Activated naive CD4-positive, alpha-beta T cell treated with anti-CD3 and anti-CD28 coated beads, Interleukin-2, amount 50 U/mL, for 24 hours (primary cell): ENCODE data around the gene CFAP97D1.
"Not testable (repeated sequence)": the region's sequence is repeated elsewhere in the genome, so short reads cannot be mapped to it uniquely, and the experiment has no call there.

Experiments
- H3K27ac Mint-ChIP-seq: one replicate; pipeline ENCODE4 v1.8.0; 2021; ENCODE audit warnings: mild to moderate bottlenecking, mixed read lengths
- H3K27me3 Mint-ChIP-seq: one replicate; pipeline ENCODE4 v1.8.0; 2021; ENCODE audit warnings: mixed read lengths
- H3K36me3 Mint-ChIP-seq: one replicate; pipeline ENCODE4 v1.8.0; 2021; ENCODE audit warnings: mixed read lengths
- H3K4me1 Mint-ChIP-seq: one replicate; pipeline ENCODE4 v1.8.0; 2021; ENCODE audit warnings: mixed read lengths
- H3K4me3 Mint-ChIP-seq: one replicate; pipeline ENCODE4 v1.8.0; 2021; ENCODE audit warnings: mild to moderate bottlenecking, mixed read lengths
- H3K9me3 Mint-ChIP-seq: one replicate; pipeline ENCODE4 v1.8.0; 2021; ENCODE audit warnings: mixed read lengths

The CFAP97D1 gene

DNA sequence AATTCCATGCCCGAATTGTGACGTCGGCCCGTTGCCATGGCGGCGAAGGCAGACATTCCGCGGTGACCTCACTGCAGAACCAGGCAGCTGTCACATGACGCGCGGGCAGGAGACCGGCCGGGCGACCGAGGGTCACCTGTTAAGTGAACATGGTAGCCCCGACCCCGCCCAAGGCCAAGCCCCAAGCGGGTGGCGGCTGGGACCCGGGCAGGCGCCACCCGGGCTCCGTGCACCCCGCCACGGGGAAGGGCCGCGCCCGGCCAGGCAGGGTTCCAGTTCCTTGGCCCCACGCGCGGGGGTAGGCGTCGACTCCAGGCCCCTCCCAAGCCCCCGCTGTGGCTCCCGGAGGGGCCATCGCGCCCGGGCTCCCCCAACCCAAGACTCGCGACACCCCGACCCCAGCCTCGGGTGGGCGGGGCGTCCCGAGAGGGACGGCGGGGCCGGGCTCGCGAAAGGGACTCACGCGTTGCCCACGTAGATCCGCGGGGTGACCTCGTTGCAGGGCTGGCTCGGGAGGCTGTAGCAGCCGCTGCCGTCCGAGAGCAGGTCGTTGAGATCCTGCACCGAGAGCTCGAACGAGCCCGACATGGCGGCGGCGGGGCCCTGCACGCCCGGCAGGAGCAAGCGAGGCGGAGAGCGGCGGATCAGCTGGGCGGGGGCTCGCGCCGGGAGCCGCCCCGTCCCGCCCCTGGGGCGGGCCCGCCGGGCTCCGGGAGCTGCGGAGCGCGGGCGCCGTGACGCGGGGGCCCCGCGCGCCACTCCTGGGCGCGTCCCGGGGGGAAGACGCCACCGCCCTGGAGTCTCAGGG is 1.7 kb upstream of the CFAP97D1 start, which contains the start of gene DUSP3:
TSS of gene DUSP3 (minus strand) at position 641 of the 808 bp plus-strand sequence. CDS start at position 588, 53 bp downstream.
- peaks cover 6% of the 10 kb centered on the region for H3K27me3 Mint-ChIP-seq
- peak within 1 kb of the TSS; percentile 74 for H3K27ac Mint-ChIP-seq
- peak within 1 kb of the TSS; percentile 84 for H3K4me3 Mint-ChIP-seq
- H3K4me1 Mint-ChIP-seq, result peaks cover 13% of the 10 kb centered on the region
- H3K36me3 Mint-ChIP-seq, result peaks cover under 1% of the 10 kb centered on the region
- H3K9me3 Mint-ChIP-seq, result no peaks in the 10 kb centered on the region

DNA sequence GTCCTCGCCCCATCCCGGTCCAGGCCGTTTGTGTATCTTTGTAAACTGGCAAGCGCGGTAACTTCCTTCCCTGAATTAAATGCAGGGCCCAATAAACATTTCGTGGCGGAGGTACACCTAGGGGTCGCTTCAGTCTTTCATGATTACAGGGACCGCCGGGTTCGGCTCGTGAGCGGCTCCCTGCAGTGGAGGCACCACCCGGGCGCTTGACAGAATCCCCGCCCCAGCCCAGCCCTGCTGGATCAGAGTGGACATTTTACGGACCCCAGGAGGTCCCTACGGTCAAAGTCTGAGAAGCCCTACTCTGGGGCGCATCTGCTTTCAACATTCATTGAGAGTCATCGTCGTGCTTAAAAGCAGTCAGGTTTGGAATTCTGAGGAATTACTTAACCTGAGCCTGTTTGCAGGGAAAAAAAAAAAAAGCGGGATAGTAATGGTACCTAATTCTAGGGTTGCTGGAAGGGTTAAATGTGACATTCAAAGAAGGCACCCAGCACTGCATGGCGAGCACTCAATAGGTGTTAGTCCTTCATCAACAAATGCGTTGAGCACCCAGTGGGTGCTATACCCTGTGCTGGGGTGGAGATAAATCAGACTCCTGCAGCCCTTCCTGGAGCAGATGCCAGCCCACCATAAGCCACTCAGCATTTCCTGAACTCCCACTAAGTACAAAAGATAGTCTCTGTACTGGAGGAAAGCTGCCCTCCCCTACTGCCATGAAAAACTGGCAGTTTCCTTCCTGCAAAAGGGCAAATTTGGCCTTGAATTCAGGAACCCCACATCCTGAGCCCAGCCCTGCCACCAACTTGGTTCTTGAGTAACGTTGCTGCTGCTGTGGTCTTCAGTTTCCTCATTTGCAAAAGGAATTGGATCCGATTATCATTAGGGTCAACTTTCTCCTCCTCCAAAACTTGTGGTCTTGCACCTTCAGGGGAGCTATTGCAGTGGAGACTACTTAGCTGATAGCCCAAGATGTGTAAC is 800 bp upstream of the CFAP97D1 start:
- no peaks in the 10 kb centered on the region for H3K9me3 Mint-ChIP-seq
- H3K27me3 Mint-ChIP-seq, result peaks cover 6% of the 10 kb centered on the region
- peak overlapping the region; percentile 84 for H3K4me3 Mint-ChIP-seq
- H3K27ac Mint-ChIP-seq, result no peak overlapping the region
- peaks cover 13% of the 10 kb centered on the region for H3K4me1 Mint-ChIP-seq
- H3K36me3 Mint-ChIP-seq, result no peaks in the 10 kb centered on the region

DNA sequence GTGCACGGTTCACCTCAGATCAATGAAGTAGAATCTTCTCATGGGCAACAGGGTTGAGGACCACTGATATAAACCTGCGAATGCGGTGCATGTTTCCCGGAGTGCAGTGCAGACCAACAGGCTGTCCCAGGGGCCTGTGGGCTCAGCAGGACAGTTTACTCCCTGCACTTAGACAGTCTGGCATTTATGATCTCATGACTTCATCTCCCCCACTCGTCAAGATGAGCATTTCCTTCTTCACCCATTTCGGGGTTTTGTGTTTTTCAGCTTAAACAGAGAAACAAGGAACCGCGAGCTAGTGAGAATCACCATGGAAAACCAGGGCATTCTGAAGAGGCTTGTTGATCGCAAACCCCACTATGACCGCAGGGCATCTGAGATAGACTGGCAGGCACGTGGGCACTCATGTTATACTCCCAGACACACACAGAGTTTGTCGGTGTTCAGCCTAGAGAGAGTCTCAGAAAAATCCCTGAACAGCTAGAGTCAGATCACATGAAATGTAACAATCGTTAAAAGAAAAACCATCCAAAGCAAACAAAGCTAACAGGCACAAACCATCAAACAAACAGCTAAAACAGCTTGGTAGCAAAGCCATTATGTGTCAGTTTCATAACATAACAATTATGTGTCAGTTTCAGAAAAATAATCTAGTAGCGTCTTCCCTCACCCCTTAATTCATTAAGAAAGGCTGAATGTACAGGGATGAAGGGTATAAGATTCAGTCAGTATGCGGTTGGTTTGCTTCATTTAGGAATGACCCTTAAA is 2.9 kb downstream of the CFAP97D1 start:
- H3K4me3 Mint-ChIP-seq, result no peak overlapping the region

DNA sequence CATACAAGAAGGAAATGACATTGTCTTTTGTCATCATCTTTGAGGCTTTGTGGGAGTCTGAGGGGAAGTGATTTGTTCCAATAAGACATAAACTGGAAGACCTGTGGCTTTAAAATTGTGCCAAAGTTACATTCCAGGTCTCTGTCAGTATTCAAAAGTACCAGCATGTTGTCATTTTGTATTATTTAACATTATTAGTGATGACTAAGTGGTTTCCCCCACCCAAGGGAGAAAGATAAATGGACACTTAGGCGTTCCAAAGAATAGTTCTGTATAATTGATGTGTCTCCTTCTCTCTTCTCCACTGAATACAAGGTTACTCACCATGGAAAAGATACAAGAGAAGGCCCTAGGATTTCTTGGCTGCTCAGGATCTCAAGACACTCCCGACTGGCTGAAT is 3.8 kb downstream of the CFAP97D1 start:
- H3K27ac Mint-ChIP-seq, result no peak overlapping the region
- no peaks in the 10 kb centered on the region for H3K9me3 Mint-ChIP-seq
- H3K4me3 Mint-ChIP-seq, result no peak overlapping the region
- peaks cover 6% of the 10 kb centered on the region for H3K27me3 Mint-ChIP-seq
- H3K36me3 Mint-ChIP-seq, result no peaks in the 10 kb centered on the region
- H3K4me1 Mint-ChIP-seq, result peaks cover 9% of the 10 kb centered on the region

More for the DNA sequence above, 2.9 kb downstream of the CFAP97D1 start:
- peaks cover 6% of the 10 kb centered on the region for H3K27me3 Mint-ChIP-seq
- H3K4me1 Mint-ChIP-seq, result peaks cover 9% of the 10 kb centered on the region
- H3K27ac Mint-ChIP-seq, result no peak overlapping the region
- H3K36me3 Mint-ChIP-seq, result no peaks in the 10 kb centered on the region
- no peaks in the 10 kb centered on the region for H3K9me3 Mint-ChIP-seq

DNA sequence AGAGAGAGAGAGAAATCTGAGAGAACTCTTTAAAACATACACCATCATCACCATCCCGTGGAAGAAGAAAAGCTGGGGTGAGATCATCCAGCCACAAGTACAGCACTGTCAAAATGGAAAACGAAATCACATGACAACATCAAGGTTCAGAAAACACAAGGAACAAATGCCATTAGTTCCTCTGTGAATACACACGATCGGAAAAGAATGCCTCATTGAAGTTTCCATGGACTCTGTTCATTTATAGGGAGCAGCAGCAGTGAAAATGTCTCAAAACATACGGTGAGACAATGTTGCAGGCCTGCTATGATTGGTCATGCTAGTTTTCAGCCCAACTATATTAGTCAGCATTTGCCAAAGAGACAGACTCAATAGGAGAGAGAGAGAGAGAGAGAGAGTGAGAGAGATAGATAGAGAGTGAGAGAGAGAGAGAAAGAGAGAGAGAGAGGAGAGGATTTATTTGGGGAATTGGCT is 4.4 kb downstream of the CFAP97D1 start:
- Mint-ChIP-seq H3K27me3 (peaks cover 6% of the 10 kb centered on the region), H3K4me1 (peaks cover 3% of the 10 kb centered on the region), H3K27ac (peak overlapping the region; percentile 78), H3K9me3 (no peaks in the 10 kb centered on the region), H3K4me3 (no peak overlapping the region), H3K36me3 (no peaks in the 10 kb centered on the region)

DNA sequence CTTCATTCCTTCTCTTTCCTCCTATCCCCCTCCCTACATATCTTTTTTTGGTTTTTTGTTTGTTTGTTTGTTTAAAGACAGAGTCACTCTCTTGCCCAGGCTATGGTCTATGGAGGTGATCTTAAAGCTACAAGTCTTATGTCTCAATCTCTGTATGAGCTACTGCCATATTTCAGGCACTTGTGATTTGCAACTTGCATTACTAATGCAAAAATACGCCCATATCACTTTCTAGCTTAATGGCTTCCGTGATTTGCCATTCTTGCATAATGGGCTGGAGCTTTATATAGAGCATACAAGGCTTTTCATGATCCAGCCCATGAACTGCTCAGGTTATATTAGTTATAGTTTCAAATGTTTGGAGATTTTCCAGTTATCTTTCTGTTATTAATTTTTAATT is 7.5 kb downstream of the CFAP97D1 start:
- Mint-ChIP-seq H3K4me1 (peaks cover 8% of the 10 kb centered on the region), H3K36me3 (no peaks in the 10 kb centered on the region), H3K4me3 (no peak overlapping the region), H3K27me3 (peaks cover 3% of the 10 kb centered on the region), H3K9me3 (no peaks in the 10 kb centered on the region), H3K27ac (no peak overlapping the region)

DNA sequence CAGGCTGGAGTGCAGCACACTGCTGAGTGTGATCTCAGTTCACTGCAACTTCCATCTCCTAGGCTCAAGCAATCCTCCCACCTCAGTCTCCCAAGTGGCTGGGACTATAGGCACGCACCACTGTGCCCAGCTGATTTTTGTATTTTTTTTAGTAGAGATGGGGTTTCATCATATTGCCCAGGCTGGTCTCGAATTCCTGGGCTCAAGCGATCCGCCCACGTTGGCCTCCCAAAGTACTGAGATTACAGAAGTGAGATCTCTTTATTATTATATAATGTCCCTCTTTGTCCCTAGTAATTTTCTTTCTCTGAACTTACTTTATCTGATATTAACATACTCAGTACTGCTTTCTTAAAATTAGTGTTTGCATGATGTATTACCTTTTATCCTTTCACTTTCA is 8.3 kb downstream of the CFAP97D1 start:
- Mint-ChIP-seq H3K9me3 (no peaks in the 10 kb centered on the region), H3K27ac (no peak overlapping the region), H3K4me3 (no peak overlapping the region), H3K4me1 (peaks cover 8% of the 10 kb centered on the region), H3K36me3 (no peaks in the 10 kb centered on the region), H3K27me3 (peaks cover 3% of the 10 kb centered on the region)

DNA sequence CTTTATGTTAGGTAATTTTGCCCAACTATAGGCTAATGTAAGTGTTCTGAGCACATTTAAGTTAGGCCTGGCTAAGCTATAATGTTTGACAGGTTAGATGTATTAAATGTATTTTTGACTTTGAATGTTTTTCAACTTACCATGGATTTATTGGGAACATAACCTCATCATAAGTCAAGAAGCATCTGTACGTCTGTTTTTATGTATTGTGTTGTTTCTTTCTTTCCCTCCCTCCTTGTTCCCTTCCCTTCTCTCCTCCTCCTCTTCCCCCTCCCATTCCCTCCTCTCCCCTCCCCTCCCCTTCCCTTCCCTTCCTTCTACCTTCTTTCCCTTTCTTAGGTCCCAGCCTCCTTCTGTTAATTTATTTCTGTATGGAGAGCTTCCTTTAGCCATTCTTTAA is 9.2 kb downstream of the CFAP97D1 start:
- Mint-ChIP-seq H3K27ac (no peak overlapping the region), H3K4me1 (peaks cover 8% of the 10 kb centered on the region), H3K36me3 (no peaks in the 10 kb centered on the region), H3K4me3 (no peak overlapping the region), H3K27me3 (peaks cover 4% of the 10 kb centered on the region), H3K9me3 (no peaks in the 10 kb centered on the region)

DNA sequence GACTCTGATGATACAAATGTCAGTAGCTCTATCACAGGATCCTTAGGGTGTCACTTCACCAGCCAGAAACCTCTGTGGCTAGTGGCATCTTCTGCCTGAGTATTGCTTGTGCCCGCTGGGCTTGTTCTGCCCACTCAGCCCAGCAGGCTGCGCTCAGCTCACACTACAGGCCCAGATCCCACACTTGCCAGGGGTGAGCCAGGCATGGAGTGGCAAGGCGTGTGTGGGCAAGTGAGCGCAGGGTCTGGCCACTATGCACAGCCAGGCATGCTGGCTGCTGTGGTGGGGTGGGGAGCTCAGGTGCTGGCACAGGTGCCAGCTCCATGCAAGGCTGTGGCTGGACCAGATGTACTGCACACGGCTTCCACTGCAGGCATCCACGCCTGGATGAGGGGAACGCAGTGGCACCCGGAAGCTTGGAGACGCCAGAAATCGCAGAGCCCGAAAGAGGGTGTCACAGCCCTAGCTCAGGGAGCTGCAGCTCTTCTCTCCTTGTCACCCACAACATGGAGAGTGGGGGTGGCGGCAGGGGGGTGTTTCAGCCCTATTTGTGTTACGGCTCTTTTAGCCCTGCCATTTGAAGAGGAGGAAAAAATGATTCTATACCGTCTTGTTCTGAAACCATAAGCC is 10.2 kb downstream of the CFAP97D1 start:
- peaks cover 8% of the 10 kb centered on the region for H3K4me1 Mint-ChIP-seq
- H3K4me3 Mint-ChIP-seq, result no peak overlapping the region
- no peaks in the 10 kb centered on the region for H3K36me3 Mint-ChIP-seq
- no peak overlapping the region for H3K27ac Mint-ChIP-seq
- H3K27me3 Mint-ChIP-seq, result peaks cover 4% of the 10 kb centered on the region
- no peaks in the 10 kb centered on the region for H3K9me3 Mint-ChIP-seq

DNA sequence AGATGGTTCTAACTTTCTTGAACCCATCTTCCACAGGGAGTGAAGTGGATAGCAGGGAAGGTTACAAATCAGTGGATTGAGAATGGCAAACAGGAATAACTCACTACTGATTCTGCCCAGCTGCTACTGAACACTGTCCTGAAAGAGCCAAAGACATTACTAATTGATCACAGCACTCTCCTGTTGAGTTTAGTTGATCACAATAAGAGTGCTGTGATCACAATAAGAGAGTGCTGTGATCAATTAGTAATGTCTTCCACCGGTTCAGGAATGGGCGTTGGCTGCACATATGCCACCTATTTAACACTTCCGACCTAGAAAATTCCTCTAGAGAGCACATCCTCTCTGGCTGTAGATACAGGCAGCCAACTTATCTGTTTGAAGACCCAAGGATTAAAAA is 11.4 kb downstream of the CFAP97D1 start:
- Mint-ChIP-seq H3K4me1 (peaks cover 8% of the 10 kb centered on the region), H3K4me3 (no peak overlapping the region), H3K36me3 (no peaks in the 10 kb centered on the region), H3K27me3 (peaks cover 7% of the 10 kb centered on the region), H3K9me3 (no peaks in the 10 kb centered on the region), H3K27ac (peak overlapping the region; percentile 8)

DNA sequence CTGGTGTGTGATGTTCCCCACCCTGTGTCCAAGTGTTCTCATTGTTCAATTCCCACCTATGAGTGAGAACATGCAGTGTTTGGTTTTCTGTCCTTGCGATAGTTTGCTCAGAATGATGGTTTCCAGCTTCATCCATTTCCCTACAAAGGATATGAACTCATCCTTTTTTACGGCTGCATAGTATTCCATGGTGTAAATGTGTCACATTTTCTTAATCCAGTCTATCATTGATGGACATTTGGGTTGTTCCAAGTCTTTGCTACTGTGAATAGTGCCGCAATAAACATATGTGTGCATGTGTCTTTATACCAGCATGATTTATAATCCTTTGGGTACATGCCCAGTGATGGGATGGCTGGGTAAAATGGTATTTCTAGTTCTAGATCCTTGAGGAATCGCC is 12.4 kb downstream of the CFAP97D1 start:
- H3K36me3 Mint-ChIP-seq, H3K27ac Mint-ChIP-seq, H3K9me3 Mint-ChIP-seq, H3K4me3 Mint-ChIP-seq, H3K27me3 Mint-ChIP-seq, H3K4me1 Mint-ChIP-seq: not testable (repeated sequence)

DNA sequence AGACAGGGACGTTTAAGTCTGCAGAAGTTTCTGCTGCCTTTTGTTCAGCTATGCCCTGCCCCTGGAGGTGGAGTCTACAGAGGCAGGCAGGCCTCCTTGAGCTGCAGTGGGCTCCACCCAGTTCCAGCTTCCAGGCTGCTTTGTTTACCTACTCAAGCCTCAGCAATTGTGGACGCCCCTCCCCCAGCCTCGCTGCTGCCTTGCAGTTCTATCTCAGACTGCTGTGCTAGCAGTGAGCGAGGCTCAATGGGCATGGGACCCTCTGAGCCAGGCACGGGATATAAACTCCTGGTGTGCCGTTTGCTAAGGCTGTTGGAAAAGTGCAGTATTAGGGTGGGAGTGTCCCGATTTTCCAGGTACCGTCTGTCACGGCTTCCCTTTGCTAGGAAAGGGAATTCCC is 17.8 kb downstream of the CFAP97D1 start:
- not testable (repeated sequence) for H3K27me3 Mint-ChIP-seq, H3K27ac Mint-ChIP-seq, H3K9me3 Mint-ChIP-seq, H3K4me1 Mint-ChIP-seq, H3K36me3 Mint-ChIP-seq, H3K4me3 Mint-ChIP-seq

DNA sequence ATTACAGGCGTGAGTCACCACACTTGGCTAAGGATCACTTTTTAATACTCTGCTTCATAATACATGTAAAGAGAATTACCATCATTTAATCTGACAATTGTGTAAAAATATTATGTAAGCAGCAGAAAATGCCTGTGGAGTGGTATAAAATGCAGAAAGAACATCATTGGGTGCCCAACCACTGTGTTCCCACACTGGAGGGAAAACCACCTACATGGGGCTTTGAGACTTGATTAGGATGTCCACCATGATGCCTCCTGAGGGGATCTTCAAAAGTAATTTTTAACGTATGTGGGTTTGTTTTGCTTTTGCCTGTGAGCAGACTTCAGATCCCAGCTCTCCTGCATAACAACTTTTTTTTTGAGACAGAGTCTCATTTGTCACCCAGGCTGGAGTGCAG is 18.8 kb downstream of the CFAP97D1 start:
- Mint-ChIP-seq H3K27ac (no peak overlapping the region), H3K4me1 (no peaks in the 10 kb centered on the region), H3K27me3 (peaks cover 9% of the 10 kb centered on the region), H3K9me3 (no peaks in the 10 kb centered on the region), H3K4me3 (no peak overlapping the region), H3K36me3 (no peaks in the 10 kb centered on the region)

DNA sequence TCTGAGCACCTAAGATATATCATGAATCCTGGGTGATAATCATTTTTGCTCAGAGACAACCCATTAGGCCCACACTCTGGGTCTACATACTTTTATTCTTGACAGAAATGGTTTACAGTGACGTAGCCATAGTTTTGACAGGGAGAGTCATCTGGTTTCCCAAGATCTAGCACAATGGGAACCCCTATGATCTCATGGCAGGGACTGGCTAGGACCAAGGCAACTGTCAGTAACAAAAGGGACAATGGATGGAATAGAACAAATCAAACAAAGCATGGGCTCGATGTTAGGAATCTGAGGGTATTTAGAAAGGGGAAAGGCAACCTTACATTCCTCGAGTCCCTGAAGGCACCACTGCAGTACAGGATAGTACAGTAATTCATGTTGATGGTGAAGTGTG is 20.5 kb downstream of the CFAP97D1 start:
- H3K27me3 Mint-ChIP-seq, result peaks cover 9% of the 10 kb centered on the region
- H3K36me3 Mint-ChIP-seq, result no peaks in the 10 kb centered on the region
- H3K4me3 Mint-ChIP-seq, result no peak overlapping the region
- no peaks in the 10 kb centered on the region for H3K4me1 Mint-ChIP-seq
- H3K9me3 Mint-ChIP-seq, result no peaks in the 10 kb centered on the region
- H3K27ac Mint-ChIP-seq, result no peak overlapping the region

DNA sequence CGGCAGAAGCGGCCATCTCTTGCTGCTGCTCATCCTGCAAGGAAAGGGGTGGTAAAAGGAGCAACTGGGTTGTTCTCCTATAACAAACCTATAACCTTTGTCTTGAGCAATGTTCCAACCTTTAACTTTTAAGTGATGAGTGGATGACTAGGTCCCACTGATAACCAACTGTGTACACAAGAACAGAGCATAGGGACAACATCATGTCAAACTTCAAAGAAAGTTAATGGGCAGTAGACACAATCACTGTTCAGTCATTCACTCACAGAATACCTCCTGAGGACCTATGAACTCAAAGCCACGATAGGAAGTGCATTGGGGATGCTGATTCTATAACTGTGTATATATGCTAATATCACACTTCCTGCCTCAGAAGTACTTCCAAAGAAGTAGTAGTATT is 21.6 kb downstream of the CFAP97D1 start:
- no peaks in the 10 kb centered on the region for H3K36me3 Mint-ChIP-seq
- H3K27ac Mint-ChIP-seq, result no peak overlapping the region
- H3K4me3 Mint-ChIP-seq, result no peak overlapping the region
- H3K27me3 Mint-ChIP-seq, result peaks cover 7% of the 10 kb centered on the region
- no peaks in the 10 kb centered on the region for H3K9me3 Mint-ChIP-seq
- H3K4me1 Mint-ChIP-seq, result no peaks in the 10 kb centered on the region
